Dendritic cell treated with granulocyte-macrophage colony-stimulating factor and Interleukin-4, amounts not matched to agents 40 ng/mL and 50 ng/mL, for 4 days (primary cell): ENCODE measurements around the gene THUMPD3.

Experiments used
- H3K27ac Mint-ChIP-seq: one replicate; pipeline ENCODE4 v1.8.0; 2022; ENCODE audit warnings: mild to moderate bottlenecking, mixed read lengths
- H3K27me3 Mint-ChIP-seq: one replicate; pipeline ENCODE4 v1.8.0; 2022; ENCODE audit warnings: mild to moderate bottlenecking, mixed read lengths
- H3K36me3 Mint-ChIP-seq: one replicate; pipeline ENCODE4 v1.8.0; 2022; ENCODE audit warnings: low read depth, mixed read lengths
- H3K4me1 Mint-ChIP-seq: one replicate; pipeline ENCODE4 v1.8.0; 2022; ENCODE audit warnings: low read depth, mixed read lengths
- H3K4me3 Mint-ChIP-seq: one replicate; pipeline ENCODE4 v1.8.0; 2022; ENCODE audit warnings: mild to moderate bottlenecking, moderate library complexity, mixed read lengths
- H3K9me3 Mint-ChIP-seq: one replicate; pipeline ENCODE4 v1.8.0; 2022; ENCODE audit warnings: mixed read lengths
- intact Hi-C: fragments of 100-400 bp; cut with micrococcal nuclease; formaldehyde crosslinking; loops from one replicate; pipeline ENCODE4 v1.15.0; 2022

Gene THUMPD3, protein sequence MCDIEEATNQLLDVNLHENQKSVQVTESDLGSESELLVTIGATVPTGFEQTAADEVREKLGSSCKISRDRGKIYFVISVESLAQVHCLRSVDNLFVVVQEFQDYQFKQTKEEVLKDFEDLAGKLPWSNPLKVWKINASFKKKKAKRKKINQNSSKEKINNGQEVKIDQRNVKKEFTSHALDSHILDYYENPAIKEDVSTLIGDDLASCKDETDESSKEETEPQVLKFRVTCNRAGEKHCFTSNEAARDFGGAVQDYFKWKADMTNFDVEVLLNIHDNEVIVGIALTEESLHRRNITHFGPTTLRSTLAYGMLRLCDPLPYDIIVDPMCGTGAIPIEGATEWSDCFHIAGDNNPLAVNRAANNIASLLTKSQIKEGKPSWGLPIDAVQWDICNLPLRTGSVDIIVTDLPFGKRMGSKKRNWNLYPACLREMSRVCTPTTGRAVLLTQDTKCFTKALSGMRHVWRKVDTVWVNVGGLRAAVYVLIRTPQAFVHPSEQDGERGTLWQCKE

DNA sequence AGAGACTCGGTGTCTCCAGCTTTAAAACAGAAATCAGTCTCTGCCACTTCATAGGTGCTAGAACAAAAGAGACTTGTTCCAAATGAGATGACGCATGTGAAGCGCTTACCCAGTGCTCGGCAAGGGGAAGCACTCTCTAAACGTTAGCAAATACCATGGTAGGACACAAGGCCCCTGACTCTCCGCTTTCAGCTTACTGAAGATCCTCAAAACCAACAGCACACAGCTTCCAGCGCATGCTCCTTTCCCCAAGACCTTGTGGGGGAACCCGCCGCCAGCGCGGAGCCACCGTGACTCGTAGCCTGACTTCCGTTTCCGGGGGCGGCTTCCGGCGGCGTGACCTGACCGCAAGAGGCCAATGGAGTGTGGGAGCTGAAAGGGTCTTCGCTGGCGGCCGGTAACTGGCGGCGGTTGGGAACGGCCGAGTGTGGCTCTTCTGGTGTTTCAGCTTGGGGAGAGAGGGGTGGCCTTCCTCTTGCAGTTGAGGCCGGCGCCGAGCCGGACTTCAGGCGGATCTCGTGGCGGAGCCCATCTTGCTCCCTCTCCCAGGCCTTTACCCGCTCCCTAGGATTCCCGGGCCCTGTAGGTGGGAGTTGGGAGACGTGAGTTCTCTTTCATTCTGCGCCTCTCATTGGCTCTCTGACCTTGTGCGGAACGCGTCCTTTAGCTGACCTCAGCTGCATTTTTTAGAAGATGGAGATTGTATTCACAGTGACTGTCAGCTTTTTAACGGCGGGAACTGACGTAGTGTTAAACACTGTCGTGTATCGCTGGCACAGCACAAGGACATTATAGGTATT is at the start of gene THUMPD3:
Gene THUMPD3, plus strand, starts transcription at position 324 of the 800 bp plus-strand sequence. CDS start 2,015 bp downstream, outside the sequence.
- H3K36me3 Mint-ChIP-seq = peaks cover 38% of the 10 kb centered on the region
- intact Hi-C loops = loop anchor here (2.0 to 10.0 kb wide), 2 partner anchors 34 to 292 kb away; partner anchors contain the start of gene SETD5
- peak within 1 kb of the TSS; percentile 99 for H3K27ac Mint-ChIP-seq
- H3K4me1 Mint-ChIP-seq = peaks cover 6% of the 10 kb centered on the region
- H3K27me3 Mint-ChIP-seq = peaks cover 5% of the 10 kb centered on the region
- peak within 1 kb of the TSS; percentile 97 for H3K4me3 Mint-ChIP-seq
- no peaks in the 10 kb centered on the region for H3K9me3 Mint-ChIP-seq

DNA sequence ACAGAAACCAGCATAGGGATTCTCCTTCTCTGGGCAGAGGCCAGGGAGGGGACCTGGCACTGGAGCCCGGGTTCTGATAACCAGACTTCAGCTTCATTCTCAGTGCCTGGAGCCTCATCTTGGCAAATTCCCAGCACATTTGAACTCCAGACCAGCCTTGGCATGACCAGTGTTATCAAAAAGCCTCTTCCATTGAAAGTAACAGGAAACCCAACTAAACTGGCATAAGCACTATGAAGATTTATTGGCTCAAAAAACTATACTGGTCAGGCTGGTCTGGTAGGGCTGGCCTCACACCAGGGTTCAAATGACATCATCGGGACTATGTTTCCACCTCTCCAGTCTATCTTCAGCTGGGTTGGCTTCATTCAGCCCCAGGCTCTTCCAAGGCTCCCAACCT is 48.1 kb upstream of the THUMPD3 start:
- H3K9me3 Mint-ChIP-seq = no peaks in the 10 kb centered on the region
- H3K27me3 Mint-ChIP-seq = peaks cover 12% of the 10 kb centered on the region
- no peaks in the 10 kb centered on the region for H3K4me1 Mint-ChIP-seq
- intact Hi-C loops = no loop called here
- no peak overlapping the region for H3K27ac Mint-ChIP-seq
- H3K4me3 Mint-ChIP-seq = no peak overlapping the region
- H3K36me3 Mint-ChIP-seq = no peaks in the 10 kb centered on the region

DNA sequence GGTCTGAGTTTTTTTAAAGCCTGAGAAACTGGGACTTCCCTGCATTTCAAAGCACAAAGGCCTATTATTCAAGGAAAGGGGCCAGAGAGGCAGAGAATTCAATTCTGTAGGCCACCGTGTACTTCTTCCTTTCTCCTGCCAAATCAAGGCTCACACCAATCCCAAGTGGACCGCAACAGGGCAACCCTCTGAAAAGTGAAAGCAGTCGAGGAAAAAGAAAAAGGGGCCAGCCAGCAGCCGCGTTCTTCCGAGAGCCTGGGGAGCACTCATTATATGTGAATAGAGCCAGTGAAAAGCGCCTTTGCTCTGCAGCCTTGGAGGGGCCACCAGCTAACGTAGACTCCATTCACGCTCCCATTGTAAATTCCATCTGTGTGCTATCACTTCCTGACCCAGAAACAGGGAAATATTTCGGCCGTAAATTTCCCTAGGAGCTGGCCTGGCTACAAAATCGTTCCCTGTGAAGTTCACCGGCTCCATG is 45.9 kb upstream of the THUMPD3 start:
- Mint-ChIP-seq H3K4me3 (no peak overlapping the region), H3K36me3 (no peaks in the 10 kb centered on the region), H3K9me3 (no peaks in the 10 kb centered on the region), H3K27me3 (peaks cover 13% of the 10 kb centered on the region), H3K4me1 (no peaks in the 10 kb centered on the region), H3K27ac (no peak overlapping the region)
- intact Hi-C loops = no loop called here

DNA sequence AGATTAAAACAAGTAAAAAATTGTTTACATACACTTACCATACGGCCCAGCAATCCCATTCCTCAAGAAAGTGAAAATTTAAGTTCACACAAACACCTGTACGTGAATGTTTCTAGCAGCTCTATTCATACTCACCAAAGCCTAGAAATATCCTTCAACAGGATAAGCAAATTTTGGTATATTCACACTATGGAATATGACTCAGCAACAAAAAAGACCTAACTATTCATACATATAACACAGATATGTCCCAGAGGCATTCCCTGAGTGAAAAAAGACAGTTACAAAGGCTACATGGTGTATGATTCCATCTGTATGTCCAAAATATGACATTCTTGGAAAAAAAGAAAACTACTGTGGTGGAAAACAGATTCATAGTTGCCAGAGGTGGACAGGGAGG is 40.1 kb upstream of the THUMPD3 start:
- Mint-ChIP-seq H3K36me3 (no peaks in the 10 kb centered on the region), H3K4me3 (no peak overlapping the region), H3K9me3 (peaks cover 8% of the 10 kb centered on the region), H3K27me3 (peaks cover 10% of the 10 kb centered on the region), H3K27ac (no peak overlapping the region), H3K4me1 (no peaks in the 10 kb centered on the region)
- intact Hi-C loops = no loop called here

DNA sequence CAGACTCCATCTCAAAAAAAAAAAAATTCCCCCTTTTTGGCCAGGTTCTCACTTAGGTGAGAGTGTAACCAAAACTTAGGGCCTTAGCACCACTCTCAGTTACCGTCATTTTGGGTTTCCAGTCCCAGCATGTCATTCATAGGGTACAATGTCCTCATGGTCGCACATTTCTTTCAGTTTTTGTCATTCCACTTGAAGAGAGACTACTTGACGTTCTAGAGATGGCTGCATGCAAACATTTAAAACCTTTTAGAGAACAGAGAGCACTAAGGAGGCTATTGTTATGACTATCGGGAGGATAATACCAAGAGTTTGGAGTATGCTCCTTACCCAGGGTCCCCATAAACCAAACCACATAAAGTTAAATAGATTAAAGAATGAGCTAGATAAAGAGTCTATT is 37.9 kb upstream of the THUMPD3 start:
- Mint-ChIP-seq H3K4me3 (no peak overlapping the region), H3K36me3 (no peaks in the 10 kb centered on the region), H3K9me3 (peaks cover 8% of the 10 kb centered on the region), H3K27me3 (peaks cover 2% of the 10 kb centered on the region), H3K4me1 (no peaks in the 10 kb centered on the region), H3K27ac (no peak overlapping the region)
- intact Hi-C loops = no loop called here

DNA sequence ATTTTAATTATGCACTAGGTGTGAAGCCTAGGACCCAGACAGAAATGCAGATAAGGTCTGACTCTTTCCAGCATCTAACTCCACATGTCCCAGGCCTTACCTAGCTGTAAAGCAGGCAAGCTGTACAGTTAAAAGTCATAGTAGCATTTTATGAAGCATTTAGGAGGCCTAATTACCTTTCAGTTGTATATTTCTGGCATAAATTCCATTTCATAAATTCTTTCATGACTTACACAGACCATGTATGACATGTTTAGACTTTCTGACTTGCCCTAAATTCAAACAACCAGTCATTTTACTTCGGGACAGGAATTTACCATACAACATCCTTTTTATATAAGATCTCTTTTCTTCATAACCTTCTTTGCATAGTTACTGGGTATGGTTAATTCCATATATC is 35.3 kb upstream of the THUMPD3 start:
- intact Hi-C loops = no loop called here
- Mint-ChIP-seq H3K27ac (no peak overlapping the region), H3K9me3 (peaks cover 8% of the 10 kb centered on the region), H3K36me3 (no peaks in the 10 kb centered on the region), H3K27me3 (peaks cover 2% of the 10 kb centered on the region), H3K4me1 (no peaks in the 10 kb centered on the region), H3K4me3 (no peak overlapping the region)

DNA sequence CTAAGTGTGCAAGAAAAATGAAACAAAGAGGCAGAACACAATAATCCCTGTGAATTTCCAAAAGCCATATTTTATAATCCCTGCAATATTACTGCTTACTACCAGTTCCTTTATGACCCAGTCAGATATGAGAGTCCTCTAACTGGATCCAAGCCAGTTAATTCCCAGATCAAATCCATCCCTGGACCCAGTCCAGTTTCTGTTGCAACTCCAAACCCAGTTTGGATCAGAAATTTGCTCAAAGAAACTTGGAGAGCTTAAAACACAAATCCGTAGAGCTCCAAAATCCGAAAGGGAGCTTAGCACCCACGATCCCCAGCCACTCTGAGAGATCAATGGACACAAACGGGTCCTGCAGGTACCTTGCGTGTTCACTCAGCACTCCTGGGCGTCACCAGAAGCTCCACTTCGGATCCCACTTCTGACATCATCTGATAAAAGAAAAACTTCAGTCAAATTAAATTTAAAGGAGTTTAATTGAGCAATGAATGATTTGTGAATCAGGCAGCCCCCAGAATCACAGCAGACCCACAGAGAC is 32.6 kb upstream of the THUMPD3 start:
- peaks cover 8% of the 10 kb centered on the region for H3K9me3 Mint-ChIP-seq
- H3K36me3 Mint-ChIP-seq = no peaks in the 10 kb centered on the region
- H3K27ac Mint-ChIP-seq = no peak overlapping the region

DNA sequence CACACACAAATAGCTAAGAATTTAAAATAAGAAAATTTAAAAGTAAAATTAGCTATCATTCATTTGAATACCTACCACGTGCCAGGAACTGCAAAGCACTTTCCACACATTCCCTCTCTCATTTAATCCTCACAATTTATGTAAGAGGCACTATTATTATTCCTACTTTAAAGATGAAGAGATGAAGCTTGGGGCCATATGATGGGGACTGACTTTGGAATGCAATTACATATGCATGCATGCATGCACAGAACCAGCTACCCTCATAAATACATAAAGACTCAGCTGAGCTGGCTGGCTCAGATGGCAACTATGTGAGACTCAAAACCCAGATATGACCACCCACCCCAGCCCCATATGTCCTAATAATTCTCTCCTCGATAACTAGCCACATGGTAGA is 31.7 kb upstream of the THUMPD3 start:
- Mint-ChIP-seq H3K9me3 (peaks cover 8% of the 10 kb centered on the region), H3K4me3 (no peak overlapping the region), H3K4me1 (no peaks in the 10 kb centered on the region), H3K36me3 (no peaks in the 10 kb centered on the region), H3K27ac (no peak overlapping the region), H3K27me3 (peaks cover 3% of the 10 kb centered on the region)
- intact Hi-C loops = no loop called here

More for the DNA sequence above, 32.6 kb upstream of the THUMPD3 start:
- Mint-ChIP-seq H3K4me3 (no peak overlapping the region), H3K4me1 (no peaks in the 10 kb centered on the region), H3K27me3 (peaks cover 3% of the 10 kb centered on the region)
- intact Hi-C loops = no loop called here

DNA sequence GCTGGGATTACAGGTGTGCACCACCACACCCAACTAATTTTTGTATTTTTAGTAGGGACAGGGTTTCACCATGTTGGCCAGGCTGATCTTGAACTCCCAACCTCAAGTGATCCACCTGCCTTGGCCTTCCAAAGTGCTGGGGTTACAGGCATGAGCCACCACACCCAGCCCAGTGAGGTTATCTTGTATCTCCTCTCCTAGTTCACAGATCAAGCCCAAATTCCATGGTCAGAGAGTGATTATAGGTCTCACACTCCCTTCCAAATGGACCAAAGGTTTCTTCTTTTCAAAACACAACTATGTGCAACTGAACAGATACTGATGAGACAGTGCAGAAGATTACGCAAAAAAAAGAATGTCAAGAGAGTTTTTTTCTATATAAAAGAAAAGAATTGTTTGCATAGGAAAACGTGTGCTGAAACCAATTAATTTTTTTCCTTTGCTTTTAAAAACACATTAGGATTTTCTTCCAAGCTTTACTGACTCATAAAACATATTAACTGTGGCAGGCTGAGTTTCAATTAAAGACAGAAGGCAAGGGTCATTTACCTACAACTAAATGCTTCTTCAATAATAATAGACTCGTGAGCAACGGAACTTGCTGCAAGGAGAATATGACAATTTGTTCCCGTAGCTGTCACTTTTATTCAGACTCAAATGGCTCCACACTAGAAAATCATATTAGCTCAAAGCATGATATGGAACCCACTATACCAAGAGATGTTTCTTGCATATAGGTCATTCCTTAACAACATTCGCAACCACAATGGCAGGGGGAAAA is 30.4 kb upstream of the THUMPD3 start:
- no peak overlapping the region for H3K4me3 Mint-ChIP-seq
- H3K9me3 Mint-ChIP-seq = peaks cover 2% of the 10 kb centered on the region
- no peak overlapping the region for H3K27ac Mint-ChIP-seq
- intact Hi-C loops = no loop called here
- no peaks in the 10 kb centered on the region for H3K36me3 Mint-ChIP-seq
- peaks cover 3% of the 10 kb centered on the region for H3K27me3 Mint-ChIP-seq
- no peaks in the 10 kb centered on the region for H3K4me1 Mint-ChIP-seq

DNA sequence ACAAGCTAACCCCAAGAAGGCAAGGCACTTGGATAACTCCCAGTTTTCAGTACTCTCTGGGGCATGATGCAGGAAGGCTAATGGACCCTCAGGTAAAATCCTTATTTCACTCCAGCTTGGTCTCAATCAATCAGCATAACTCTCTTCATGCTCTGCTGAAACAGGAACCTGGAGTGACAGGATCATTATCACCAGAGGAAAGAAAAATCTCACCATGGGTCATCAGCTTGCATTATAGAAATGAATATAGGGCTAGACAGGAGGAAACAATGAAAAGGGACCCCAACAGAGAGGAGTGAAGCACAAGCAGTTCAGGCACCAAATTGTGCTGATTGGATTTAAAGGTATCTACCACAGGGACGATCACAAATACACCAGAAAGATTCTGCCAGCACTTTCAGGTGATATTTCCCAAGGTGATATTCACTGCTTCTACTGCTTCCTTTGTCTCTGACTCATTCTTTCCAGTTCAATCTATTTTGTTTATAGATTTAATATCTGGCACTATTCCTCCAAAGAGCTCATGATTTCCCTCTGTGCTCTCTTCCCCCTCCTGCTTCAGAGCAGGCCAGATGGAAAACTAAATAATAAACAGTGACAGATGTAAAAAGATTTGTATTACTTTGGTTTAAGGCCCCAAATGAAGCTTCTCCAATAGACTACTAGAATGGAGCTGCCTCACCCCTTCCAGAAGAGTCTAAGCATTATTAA is 22.9 kb upstream of the THUMPD3 start:
- H3K36me3 Mint-ChIP-seq = no peaks in the 10 kb centered on the region
- no peak overlapping the region for H3K27ac Mint-ChIP-seq
- no peaks in the 10 kb centered on the region for H3K9me3 Mint-ChIP-seq
- H3K4me3 Mint-ChIP-seq = no peak overlapping the region
- H3K4me1 Mint-ChIP-seq = no peaks in the 10 kb centered on the region
- H3K27me3 Mint-ChIP-seq = no peaks in the 10 kb centered on the region
- intact Hi-C loops = no loop called here

DNA sequence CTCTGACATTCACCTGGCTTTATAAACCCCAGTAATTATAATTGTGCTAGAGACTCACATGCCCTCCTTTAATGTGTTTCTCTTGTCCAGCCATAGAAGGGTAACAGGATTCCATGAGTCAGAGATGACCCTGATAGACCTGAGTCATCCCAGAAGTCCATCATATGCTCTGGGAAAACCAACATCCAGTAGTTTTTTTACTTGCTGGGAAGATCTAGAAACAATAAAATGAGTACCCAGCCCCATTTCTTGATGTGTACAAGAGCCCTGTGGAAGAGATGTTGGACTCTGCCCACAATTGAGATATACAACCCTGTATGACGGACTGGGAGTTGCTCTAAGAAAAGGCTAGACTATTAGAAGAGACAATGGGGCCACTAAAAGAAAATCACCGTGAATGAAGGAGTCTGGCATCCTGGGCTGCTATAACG is 22.4 kb upstream of the THUMPD3 start:
- H3K4me1 Mint-ChIP-seq = no peaks in the 10 kb centered on the region
- H3K4me3 Mint-ChIP-seq = no peak overlapping the region
- H3K27me3 Mint-ChIP-seq = no peaks in the 10 kb centered on the region
- H3K27ac Mint-ChIP-seq = no peak overlapping the region
- H3K36me3 Mint-ChIP-seq = no peaks in the 10 kb centered on the region
- intact Hi-C loops = no loop called here
- H3K9me3 Mint-ChIP-seq = no peaks in the 10 kb centered on the region

DNA sequence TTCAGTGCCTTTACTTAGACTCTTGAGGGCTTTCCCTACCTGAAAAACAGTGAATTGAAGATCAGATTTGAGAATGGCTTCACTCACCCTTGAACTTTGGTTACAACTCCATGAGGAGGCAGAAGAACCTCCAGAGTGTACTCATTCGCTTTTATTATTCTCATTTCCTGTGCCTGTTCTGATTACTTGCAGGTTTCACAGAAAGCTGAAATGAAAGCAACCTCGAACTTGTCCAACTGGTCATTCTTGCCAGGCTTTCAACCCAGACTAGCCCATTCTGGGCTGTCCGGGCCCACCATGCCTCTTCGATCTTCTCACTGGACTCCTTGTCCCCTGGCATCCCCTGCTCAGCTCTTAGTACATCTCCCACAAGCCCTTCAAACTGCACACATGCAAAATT is 20.2 kb upstream of the THUMPD3 start:
- Mint-ChIP-seq H3K4me1 (no peaks in the 10 kb centered on the region), H3K9me3 (no peaks in the 10 kb centered on the region), H3K4me3 (no peak overlapping the region), H3K27ac (no peak overlapping the region), H3K36me3 (no peaks in the 10 kb centered on the region), H3K27me3 (no peaks in the 10 kb centered on the region)
- intact Hi-C loops = no loop called here

DNA sequence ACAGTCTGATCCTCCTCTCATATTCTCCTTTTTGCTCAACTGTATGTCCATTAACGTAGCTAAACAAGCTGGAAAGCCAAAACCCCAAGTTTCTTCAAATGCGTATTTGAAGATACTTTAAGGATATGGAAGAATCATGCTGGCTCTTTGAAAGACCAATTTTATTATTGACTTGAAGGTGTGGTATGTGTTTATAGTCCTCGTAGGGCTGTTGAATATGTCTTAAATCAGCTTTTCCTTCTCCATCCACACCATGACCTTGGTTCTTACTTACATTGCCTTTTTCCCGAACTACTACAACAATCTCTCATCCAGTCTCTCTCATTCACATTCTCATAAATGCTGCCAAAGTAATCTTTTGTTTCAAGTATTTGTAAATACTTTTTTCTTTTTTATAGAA is 19.7 kb upstream of the THUMPD3 start:
- Mint-ChIP-seq H3K27me3 (no peaks in the 10 kb centered on the region), H3K27ac (no peak overlapping the region), H3K36me3 (no peaks in the 10 kb centered on the region), H3K4me3 (no peak overlapping the region), H3K9me3 (no peaks in the 10 kb centered on the region), H3K4me1 (no peaks in the 10 kb centered on the region)
- intact Hi-C loops = no loop called here
